ENCODE data around the gene ACOT11. TPM values are rescaled to one million over a fixed set of nuclear protein-coding genes. Genes with fewer than 3 reads are reported as not detected.

ACOT11 gene
- total RNA-seq, 2 experiments from 2014 or later = 2.0 TPM

- H3K27ac Mint-ChIP-seq = no peak overlapping the region
- H3K27me3 Mint-ChIP-seq = peaks cover 7% of the 10 kb centered on the region
- intact Hi-C loops (cut with DNase I, micrococcal nuclease) = no loop called here
- ATAC-seq (no peak), DNase-seq (no peak)
- ChIA-PET CTCF (no interaction called here), POLR2A (no interaction called here)
- no peaks in the 10 kb centered on the region for H3K9me3 Mint-ChIP-seq (ENCODE audit: low read depth)
- no peaks in the 10 kb centered on the region for H3K36me3 Mint-ChIP-seq (ENCODE audit: low read depth)
- no peak overlapping the region for H3K4me3 Mint-ChIP-seq
- H3K4me1 Mint-ChIP-seq = no peaks in the 10 kb centered on the region
Measured at GRCh38 chr1:54649921-54650320, 101.9 kb downstream of the ACOT11 start.

- intact Hi-C loops (cut with DNase I, micrococcal nuclease) = no loop called here
- no peak for ATAC-seq
- Mint-ChIP-seq H3K4me1 (no peaks in the 10 kb centered on the region), H3K36me3 (ENCODE audit: low read depth) (no peaks in the 10 kb centered on the region), H3K27me3 (peaks cover 7% of the 10 kb centered on the region), H3K4me3 (no peak overlapping the region), H3K27ac (no peak overlapping the region), H3K9me3 (ENCODE audit: low read depth) (no peaks in the 10 kb centered on the region)
- POLR2A ChIA-PET = no interaction called here
- CTCF ChIA-PET = no interaction called here
- no peak for DNase-seq
Measured at GRCh38 chr1:54650417-54650816, 102.4 kb downstream of the ACOT11 start.

- DNase-seq = no peak
- no peak overlapping the region for H3K27ac Mint-ChIP-seq
Measured at GRCh38 chr1:54651608-54652007, 103.6 kb downstream of the ACOT11 start.

GRCh38 chr1:54652168-54652567 lies 104.1 kb downstream of the ACOT11 start:
- ChIA-PET POLR2A (interaction anchor here (0.6 kb wide), 1 partner anchor 278 kb away, joined by 4 read pairs; no protein-coding TSS in a partner anchor), CTCF (interaction anchor here (1.2 kb wide), 1 partner anchor 20 kb away, joined by 4 read pairs; no protein-coding TSS in a partner anchor)
- Mint-ChIP-seq H3K4me3 (no peak overlapping the region), H3K4me1 (no peaks in the 10 kb centered on the region), H3K27me3 (peaks cover 7% of the 10 kb centered on the region), H3K9me3 (ENCODE audit: low read depth) (no peaks in the 10 kb centered on the region), H3K36me3 (ENCODE audit: low read depth) (no peaks in the 10 kb centered on the region), H3K27ac (no peak overlapping the region)
- DNase-seq (no peak), ATAC-seq (no peak)
- intact Hi-C loops (cut with DNase I, micrococcal nuclease) = no loop called here

More at GRCh38 chr1:54651608-54652007, 103.6 kb downstream of the ACOT11 start:
- intact Hi-C loops (cut with DNase I, micrococcal nuclease) = no loop called here
- H3K36me3 Mint-ChIP-seq (ENCODE audit: low read depth) = no peaks in the 10 kb centered on the region
- CTCF ChIA-PET = interaction anchor here (1.2 kb wide), 1 partner anchor 21 kb away, joined by 4 read pairs; no protein-coding TSS in a partner anchor
- peaks cover 7% of the 10 kb centered on the region for H3K27me3 Mint-ChIP-seq
- no peaks in the 10 kb centered on the region for H3K4me1 Mint-ChIP-seq
- no peak overlapping the region for H3K4me3 Mint-ChIP-seq
- no peaks in the 10 kb centered on the region for H3K9me3 Mint-ChIP-seq (ENCODE audit: low read depth)
- POLR2A ChIA-PET = no interaction called here
- no peak for ATAC-seq

GRCh38 chr1:54653036-54653435 lies 105.0 kb downstream of the ACOT11 start:
- Mint-ChIP-seq H3K27ac (no peak overlapping the region), H3K27me3 (peaks cover 7% of the 10 kb centered on the region), H3K36me3 (ENCODE audit: low read depth) (no peaks in the 10 kb centered on the region), H3K4me1 (no peaks in the 10 kb centered on the region), H3K4me3 (no peak overlapping the region), H3K9me3 (ENCODE audit: low read depth) (peaks cover 2% of the 10 kb centered on the region)
- POLR2A ChIA-PET = no interaction called here
- CTCF ChIA-PET = interaction anchor here (0.7 kb wide), 1 partner anchor 63 kb away, joined by 4 read pairs; no protein-coding TSS in a partner anchor
- intact Hi-C loops (cut with DNase I, micrococcal nuclease) = no loop called here
- ATAC-seq = no peak
- no peak for DNase-seq

GRCh38 chr1:54658164-54658913 lies 110.3 kb downstream of the ACOT11 start:
- CTCF ChIA-PET = no interaction called here

More at GRCh38 chr1:54658164-54658913, 110.3 kb downstream of the ACOT11 start:
- POLR2A ChIA-PET = no interaction called here
- ATAC-seq = no peak
- no peak for DNase-seq
- peaks cover 10% of the 10 kb centered on the region for H3K9me3 Mint-ChIP-seq (ENCODE audit: low read depth)
- H3K27ac Mint-ChIP-seq = no peak overlapping the region
- intact Hi-C loops (cut with DNase I, micrococcal nuclease) = no loop called here
- H3K27me3 Mint-ChIP-seq = peaks cover 3% of the 10 kb centered on the region
- no peak overlapping the region for H3K4me3 Mint-ChIP-seq
- H3K36me3 Mint-ChIP-seq (ENCODE audit: low read depth) = no peaks in the 10 kb centered on the region
- no peaks in the 10 kb centered on the region for H3K4me1 Mint-ChIP-seq

Other genes with a start within 250 kb of the ACOT11 start
- 10 to 100 TPM; 40.3 to 64.2 TPM for gene SSBP3, start 141.8 kb upstream of the ACOT11 start, total RNA-seq
- not detected for gene FAM151A, start 75.3 kb downstream of the ACOT11 start, total RNA-seq
- gene MROH7, start 93.6 kb downstream of the ACOT11 start, total RNA-seq = under 1 TPM; 0.16 to 0.25 TPM
- gene TTC4, start 167.6 kb downstream of the ACOT11 start, total RNA-seq = 10 to 100 TPM; 34.4 to 36.1 TPM
- gene PARS2, start 216.3 kb downstream of the ACOT11 start, total RNA-seq = 1 to 10 TPM; 6.3 to 6.8 TPM